MV-4-11 (cell line): ENCODE results near the gene CCL27.
A peak's percentile ranks its signal among the peaks of the same experiment; 100 is the strongest.

Experiments
- DNase-seq: peaks from one replicate; lab custom pipeline; 2025; lab: John Stamatoyannopoulos, UW

Gene CCL27

GRCh38 chr9:34625186-34625486 is 37.3 kb downstream of the CCL27 start:
- DNase-seq: no peak

GRCh38 chr9:34624475-34625185 is 37.8 kb downstream of the CCL27 start:
- no peak for DNase-seq

- no peak for DNase-seq
These were observed 38.9 kb downstream of the CCL27 start for GRCh38 chr9:34623374-34624235.

- DNase-seq: peak; percentile 96
These were observed 42.1 kb downstream of the CCL27 start, which contains the start of gene DCTN3 for GRCh38 chr9:34620061-34620994. TSS of gene DCTN3 (minus strand) at chr9:34620495. CDS start at chr9:34620464, 31 bp downstream.

GRCh38 chr9:34615132-34615531 is 47.3 kb downstream of the CCL27 start:
- DNase-seq: no peak

GRCh38 chr9:34612788-34613390 is 49.6 kb downstream of the CCL27 start:
- peak; percentile 78 for DNase-seq
